Fibroblast of skin of right quadriceps (primary cell): ENCODE data around the gene GPI.

Experiments used
- DNase-seq: peaks from one replicate; pipeline ENCODE4 v3.0.0-alpha.2; 2013

GPI gene

DNA sequence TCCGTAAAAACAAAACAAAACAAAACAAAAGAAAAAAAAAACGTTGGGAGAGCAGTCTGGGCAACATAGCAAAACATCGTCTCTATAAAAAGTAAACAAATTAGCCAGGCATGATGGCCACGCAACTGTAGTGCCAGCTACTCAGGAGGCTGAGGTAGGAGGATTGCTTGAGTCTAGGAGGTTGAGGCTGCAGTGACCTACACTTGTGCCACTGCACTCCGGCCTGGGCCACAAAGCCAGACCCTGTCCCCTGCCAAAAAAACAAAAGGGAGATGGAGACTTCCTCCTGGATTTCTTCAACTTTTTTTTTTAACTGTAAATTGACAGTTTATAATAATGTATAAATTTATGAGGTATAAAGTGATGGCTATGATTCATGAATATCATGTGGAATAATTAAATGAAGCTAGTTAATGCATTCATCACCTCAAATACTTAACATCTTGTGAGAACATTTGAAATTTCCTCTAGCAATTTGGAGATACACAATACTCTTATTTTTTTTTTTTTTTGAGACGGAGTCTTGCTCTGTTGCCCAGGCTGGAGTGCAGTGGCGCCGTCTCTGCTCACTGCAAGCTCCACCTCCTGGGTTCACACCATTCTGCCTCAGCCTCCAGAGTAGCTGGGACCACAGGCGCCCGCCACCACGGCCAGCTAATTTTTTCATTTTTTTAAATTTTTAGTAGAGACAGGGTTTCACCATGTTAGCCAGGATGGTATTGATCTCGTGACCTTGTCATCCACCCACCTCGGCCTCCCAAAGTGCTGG is 41.1 kb downstream of the GPI start:
- no peak for DNase-seq

DNA sequence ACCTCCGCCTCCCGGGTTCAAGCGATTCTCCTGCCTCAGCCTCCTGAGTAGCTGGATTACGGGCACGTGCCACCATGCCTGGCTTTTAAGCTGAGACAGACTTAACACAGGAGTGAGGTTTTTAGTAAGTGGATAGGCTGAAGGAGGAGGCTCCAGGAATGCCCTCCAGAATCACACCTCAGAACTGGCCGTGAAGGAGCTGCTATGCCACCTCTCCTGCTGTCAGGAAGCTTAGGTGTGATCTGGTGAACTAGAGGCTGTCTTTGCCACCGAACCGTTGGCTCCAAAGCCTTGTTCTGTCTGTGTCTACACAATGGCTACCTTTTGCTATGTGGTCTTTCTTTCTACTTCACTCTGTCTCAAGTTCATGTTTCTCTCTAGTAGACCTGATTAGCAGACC is 43.4 kb downstream of the GPI start:
- no peak for DNase-seq

DNA sequence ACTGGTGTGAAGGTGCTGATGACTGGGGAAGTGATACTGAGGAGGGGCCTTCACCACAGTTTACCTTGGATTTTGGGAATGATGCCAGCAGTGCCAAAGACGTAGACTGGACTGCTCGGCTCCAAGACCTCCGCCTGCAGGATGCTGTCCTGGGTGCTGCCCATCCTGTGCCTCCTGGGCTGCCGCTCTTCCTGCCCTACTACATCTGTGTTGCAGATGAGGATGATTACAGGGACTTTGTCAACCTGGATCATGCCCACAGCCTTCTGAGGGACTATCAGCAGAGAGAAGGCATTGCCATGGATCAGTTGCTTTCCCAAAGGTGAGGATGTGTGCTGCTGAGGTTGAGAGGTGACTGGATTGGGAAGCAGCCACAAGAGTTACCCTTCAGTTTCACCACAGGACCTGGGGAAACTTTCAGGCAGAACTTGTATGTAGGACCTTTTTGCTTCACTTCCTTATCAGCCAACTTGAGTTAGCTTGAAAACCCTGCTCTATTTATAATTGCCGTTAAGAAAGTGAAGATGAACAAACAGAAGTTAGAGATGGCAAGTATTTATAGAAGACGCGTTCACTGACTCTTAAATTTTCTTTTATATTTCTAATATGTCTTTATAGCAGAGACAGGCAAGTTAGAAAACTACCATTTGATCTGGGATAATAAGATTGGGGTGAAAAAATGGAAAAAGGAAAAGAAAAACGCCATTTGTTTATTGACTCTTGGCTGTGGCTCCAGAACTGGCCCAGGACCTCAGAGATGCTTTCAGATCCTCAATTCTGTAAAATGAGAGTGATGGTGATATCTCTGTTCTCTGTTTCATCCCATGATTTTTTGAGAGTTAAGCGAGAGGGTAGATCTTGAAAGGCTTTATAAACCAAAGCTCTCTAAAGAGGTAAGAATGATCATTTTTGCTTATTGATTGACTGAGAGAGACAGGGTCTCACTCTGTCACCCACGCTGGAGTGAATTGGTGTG is 44.5 kb downstream of the GPI start:
- no peak for DNase-seq

- no peak for DNase-seq
Observed at GRCh38 chr19:34411216-34411615, 46.2 kb downstream of the GPI start.

DNA sequence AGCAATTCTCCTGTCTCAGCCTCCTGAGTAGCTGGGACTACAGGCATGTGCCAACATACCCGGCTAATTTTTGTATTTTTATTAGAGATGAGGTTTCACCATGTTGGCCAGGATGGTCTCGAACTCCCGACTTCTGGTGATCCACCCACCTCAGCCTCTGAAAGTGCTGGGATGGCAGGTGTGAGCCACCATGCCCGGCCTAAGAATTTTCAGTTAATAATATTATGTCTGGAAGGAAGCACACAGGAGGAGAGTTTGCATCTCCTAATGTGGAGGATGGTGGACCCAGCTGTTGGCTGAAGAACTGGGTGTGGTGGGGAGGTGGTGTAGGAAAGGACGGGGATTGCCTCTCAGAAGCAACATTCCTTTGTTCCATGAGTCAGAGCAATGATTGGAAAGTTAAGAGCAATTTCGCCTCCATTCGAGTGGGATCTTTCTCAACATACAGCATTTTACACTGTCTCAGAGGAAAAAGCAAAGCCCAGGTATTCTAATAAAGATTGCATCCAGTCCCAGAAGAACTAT is 51.1 kb downstream of the GPI start:
- DNase-seq = peak; percentile 10

DNA sequence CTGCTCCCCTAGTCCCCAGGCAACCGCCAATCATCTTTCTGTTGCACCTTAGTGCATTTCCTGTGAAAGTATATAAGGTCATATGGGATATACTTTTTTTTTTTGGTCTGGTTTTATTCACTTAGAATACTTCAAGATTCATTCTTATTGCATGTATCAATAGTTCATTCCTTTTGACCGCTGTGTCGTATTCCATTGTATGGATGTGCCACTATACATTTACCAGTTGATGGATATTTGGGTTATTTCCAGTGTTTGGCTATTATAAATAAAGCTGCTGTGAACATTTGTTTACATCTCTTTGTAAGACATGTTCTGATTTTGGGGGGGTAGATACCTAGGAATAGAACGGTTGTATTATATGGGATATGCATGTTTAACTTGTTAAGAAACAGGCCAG is 53.3 kb downstream of the GPI start:
- DNase-seq = no peak

DNA sequence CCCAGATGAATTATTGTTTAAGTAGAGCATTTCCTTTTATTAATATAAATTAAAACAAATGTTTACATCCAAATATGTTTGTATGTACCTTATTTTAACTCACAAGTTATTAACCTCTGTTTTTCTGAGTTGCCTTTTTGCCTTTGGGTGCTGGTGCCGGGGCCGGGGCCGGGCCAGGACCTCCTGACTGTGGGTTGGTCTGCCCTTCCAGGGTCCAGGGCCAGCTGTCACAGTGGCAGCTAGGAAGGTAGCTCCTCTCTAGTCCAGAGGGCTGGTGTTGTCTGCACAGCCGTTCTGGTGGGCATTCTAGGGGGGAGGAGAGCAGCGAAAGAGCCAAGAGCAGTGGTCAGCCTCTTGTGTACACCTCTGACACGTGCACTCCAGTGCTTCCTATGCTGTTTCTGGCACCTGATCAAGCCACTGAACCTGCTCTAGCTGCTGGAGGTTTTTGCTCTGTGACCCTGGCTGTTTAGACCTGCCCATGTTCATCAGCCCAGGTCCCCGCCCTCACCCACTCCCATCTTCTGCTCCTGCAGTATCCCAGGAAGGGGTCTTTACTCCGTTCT is 61.2 kb downstream of the GPI start:
- no peak for DNase-seq

- peak; percentile 23 for DNase-seq
Observed at GRCh38 chr19:34428549-34429285, 63.7 kb downstream of the GPI start.

- DNase-seq = no peak
Observed at GRCh38 chr19:34429553-34429952, 64.6 kb downstream of the GPI start.

GRCh38 chr19:34430738-34431625 is 66.0 kb downstream of the GPI start:
- DNase-seq = peak; percentile 51

- DNase-seq = no peak
Observed at GRCh38 chr19:34431681-34432402, 66.8 kb downstream of the GPI start.

- DNase-seq = no peak
Observed at GRCh38 chr19:34432797-34433196, 67.8 kb downstream of the GPI start.

DNA sequence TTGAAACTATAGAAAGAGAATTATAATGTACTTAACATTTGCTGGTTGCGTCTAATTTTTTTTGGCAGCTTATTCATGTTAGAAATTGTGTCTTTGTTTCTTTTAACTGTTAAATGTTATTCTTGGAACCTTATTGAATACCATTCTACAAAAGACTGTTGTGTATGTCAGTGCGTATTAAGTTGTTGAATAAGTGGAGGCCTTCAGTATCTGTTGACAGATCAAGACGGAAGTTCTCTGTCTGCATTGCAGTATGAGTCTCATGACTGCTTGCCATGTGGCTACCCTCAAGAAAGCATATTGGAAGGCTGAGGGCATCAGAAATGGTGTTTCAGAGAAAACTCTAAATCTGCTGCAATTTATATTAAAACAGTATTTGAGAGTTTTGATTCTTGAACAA is 71.7 kb downstream of the GPI start:
- no peak for DNase-seq

- no peak for DNase-seq
Observed at GRCh38 chr19:34448191-34448590, 83.2 kb downstream of the GPI start.
